Vagina (tissue), 2 donors: ENCODE measurements around the gene CD81.

Experiments
- CTCF ChIP-seq, 3 experiments: fragments of 450-650 bp in 2 of 3; fragments of 200-600 bp in 1 of 3; sonication (generic) in 1 of 3; IDR thresholded peaks; one replicate each; pipeline ENCODE4 v1.5.1; 2017 to 2019; ENCODE audit warnings: antibody characterized with exemption in 3 of 3, mild to moderate bottlenecking in 2 of 3, moderate library complexity in 2 of 3
- POLR2A ChIP-seq, 2 donors: fragments of 450-650 bp; IDR thresholded peaks; one replicate each; pipeline ENCODE4 v1.6.1; 2017; ENCODE audit warnings: antibody characterized with exemption in 2 of 2, mild to moderate bottlenecking in 2 of 2, moderate library complexity in 2 of 2
- POLR2AphosphoS5 ChIP-seq, 2 donors: sonication (generic); formaldehyde crosslinking; IDR thresholded peaks; one replicate each; pipeline ENCODE4 v1.9.0; 2017; ENCODE audit warnings: antibody characterized with exemption in 2 of 2, mild to moderate bottlenecking in 2 of 2, low read depth in 1 of 2; ENCODE audit not compliant: insufficient read depth in 1 of 2

GRCh38 chr11:2432628-2433071 is 55.5 kb downstream of the CD81 start:
- TF ChIP-seq POLR2AphosphoS5 (IDR thresholded peaks at IDR 0.05; ENCODE audit: insufficient read depth in 1 of 2, low read depth in 1 of 2) = no peak
- no peak for TF ChIP-seq CTCF (IDR thresholded peaks at IDR 0.05)
- no peak for TF ChIP-seq POLR2A (IDR thresholded peaks at IDR 0.05)
